ENCODE results near the gene MUC4. TPM values are rescaled to one million over a fixed set of nuclear protein-coding genes. Genes with fewer than 3 reads are reported as not detected.

Gene MUC4, protein sequence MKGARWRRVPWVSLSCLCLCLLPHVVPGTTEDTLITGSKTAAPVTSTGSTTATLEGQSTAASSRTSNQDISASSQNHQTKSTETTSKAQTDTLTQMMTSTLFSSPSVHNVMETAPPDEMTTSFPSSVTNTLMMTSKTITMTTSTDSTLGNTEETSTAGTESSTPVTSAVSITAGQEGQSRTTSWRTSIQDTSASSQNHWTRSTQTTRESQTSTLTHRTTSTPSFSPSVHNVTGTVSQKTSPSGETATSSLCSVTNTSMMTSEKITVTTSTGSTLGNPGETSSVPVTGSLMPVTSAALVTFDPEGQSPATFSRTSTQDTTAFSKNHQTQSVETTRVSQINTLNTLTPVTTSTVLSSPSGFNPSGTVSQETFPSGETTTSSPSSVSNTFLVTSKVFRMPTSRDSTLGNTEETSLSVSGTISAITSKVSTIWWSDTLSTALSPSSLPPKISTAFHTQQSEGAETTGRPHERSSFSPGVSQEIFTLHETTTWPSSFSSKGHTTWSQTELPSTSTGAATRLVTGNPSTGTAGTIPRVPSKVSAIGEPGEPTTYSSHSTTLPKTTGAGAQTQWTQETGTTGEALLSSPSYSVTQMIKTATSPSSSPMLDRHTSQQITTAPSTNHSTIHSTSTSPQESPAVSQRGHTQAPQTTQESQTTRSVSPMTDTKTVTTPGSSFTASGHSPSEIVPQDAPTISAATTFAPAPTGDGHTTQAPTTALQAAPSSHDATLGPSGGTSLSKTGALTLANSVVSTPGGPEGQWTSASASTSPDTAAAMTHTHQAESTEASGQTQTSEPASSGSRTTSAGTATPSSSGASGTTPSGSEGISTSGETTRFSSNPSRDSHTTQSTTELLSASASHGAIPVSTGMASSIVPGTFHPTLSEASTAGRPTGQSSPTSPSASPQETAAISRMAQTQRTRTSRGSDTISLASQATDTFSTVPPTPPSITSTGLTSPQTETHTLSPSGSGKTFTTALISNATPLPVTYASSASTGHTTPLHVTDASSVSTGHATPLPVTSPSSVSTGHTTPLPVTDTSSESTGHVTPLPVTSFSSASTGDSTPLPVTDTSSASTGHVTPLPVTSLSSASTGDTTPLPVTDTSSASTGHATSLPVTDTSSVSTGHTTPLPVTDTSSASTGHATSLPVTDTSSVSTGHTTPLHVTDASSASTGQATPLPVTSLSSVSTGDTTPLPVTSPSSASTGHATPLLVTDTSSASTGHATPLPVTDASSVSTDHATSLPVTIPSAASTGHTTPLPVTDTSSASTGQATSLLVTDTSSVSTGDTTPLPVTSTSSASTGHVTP (N-terminal part only)
- 1.3 and 1.6 TPM in 2 replicates for total RNA-seq (2014; rRNA removed; shearing (Covaris generic))
- polyA plus RNA-seq (2016; fragmentation: Nextera tagmentation; extraction: Ambion mirVana): 0.80 and 1.3 TPM in 2 replicates
- long read RNA-seq, partial matches to known transcripts: 1 of 1 reads
- long read RNA-seq, other reads (novel, unspliced or antisense): 0 of 1 reads

DNA sequence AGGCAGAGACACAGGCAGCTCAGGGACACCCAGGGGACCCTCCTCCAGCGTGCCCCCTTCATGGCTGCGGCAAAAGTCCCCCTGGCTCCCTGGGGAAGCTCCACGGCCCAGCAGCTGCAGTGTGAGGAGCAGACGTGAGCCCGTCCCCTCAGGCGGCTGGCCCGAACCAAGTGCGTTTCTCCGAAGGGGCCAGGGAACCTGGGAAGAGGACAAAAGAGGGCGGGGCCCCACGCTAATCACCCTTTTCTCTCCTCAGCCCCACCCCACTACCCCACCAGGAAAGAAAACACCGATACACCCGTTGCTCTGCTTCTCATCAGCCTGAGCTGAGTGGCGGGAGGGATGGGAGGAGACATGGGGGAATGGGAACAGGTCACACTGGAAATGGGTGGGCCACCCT lies at the start of gene MUC4:
MUC4 (minus strand) TSS at position 174 of the 400 bp plus-strand sequence; CDS start at position 62, 112 bp downstream.
- Histone ChIP-seq H2AFZ (peak within 1 kb of the TSS; percentile 96), H3K9me2 (ENCODE audit: insufficient read depth) (no peaks in the 10 kb centered on the region), H3K4me3 (peak within 1 kb of the TSS; percentile 39; the same call in 1 of the 2 replicates), H3K27ac (ENCODE audit: low read depth) (no peak within 1 kb of the TSS), H3K4me2 (peak within 1 kb of the TSS; percentile 69), H3K4me1 (ENCODE audit: insufficient read depth) (peaks cover 29% of the 10 kb centered on the region; the same call in 1 of the 2 replicates), H3K36me3 (ENCODE audit: insufficient read depth) (no peaks in the 10 kb centered on the region), H3F3A (replicated peaks; ENCODE audit: low read depth) (no peaks in the 10 kb centered on the region), H4K20me1 (replicated peaks; ENCODE audit: insufficient read depth) (no peaks in the 10 kb centered on the region), H3K27me3 (ENCODE audit: insufficient read depth) (no peaks in the 10 kb centered on the region), H3K79me2 (replicated peaks; ENCODE audit: insufficient read depth) (no peaks in the 10 kb centered on the region)
- Mint-ChIP-seq H3K27me3 (ENCODE audit: insufficient read depth, low read depth, poor library complexity) (peaks cover 23% of the 10 kb centered on the region), H3K9me3 (no peaks in the 10 kb centered on the region), H3K4me1 (peaks cover 27% of the 10 kb centered on the region), H3K27ac (no peak within 1 kb of the TSS), H3K36me3 (ENCODE audit: low read depth) (no peaks in the 10 kb centered on the region; the same call in 2 of the 3 replicates), H3K4me3 (peak within 1 kb of the TSS; percentile 5; the same call in 1 of the 3 replicates)
- TF ChIP-seq, protein P1, sequence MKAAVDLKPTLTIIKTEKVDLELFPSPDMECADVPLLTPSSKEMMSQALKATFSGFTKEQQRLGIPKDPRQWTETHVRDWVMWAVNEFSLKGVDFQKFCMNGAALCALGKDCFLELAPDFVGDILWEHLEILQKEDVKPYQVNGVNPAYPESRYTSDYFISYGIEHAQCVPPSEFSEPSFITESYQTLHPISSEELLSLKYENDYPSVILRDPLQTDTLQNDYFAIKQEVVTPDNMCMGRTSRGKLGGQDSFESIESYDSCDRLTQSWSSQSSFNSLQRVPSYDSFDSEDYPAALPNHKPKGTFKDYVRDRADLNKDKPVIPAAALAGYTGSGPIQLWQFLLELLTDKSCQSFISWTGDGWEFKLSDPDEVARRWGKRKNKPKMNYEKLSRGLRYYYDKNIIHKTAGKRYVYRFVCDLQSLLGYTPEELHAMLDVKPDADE (IDR thresholded peaks at IDR 0.05): no peak
- ATAC-seq: peak; percentile 59
- DNase-seq (ENCODE audit: low spot score): peak; percentile 63

DNA sequence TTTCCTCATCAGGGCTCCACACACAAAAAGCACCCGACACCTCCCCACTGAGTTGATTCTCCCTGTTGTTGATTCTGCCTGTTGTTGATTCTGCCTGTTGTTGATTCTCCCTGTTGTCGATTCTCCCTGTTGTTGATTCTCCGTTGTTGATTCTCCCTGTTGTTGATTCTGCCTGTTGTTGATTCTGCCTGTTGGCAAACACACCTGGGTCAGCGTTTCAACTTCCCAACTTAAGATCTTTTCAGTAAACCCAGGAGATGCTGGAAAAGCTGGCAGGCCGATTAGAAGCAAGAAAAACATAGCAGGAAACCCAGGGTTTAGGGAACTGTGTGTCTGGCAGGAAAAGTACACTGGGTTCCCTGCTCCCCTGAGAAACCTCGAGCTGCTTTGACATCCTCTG lies 48.7 kb upstream of the MUC4 start:
- no peaks in the 10 kb centered on the region for H4K20me1 ChIP-seq (replicated peaks; ENCODE audit: insufficient read depth)
- ATAC-seq (no peak), DNase-seq (ENCODE audit: low spot score) (no peak)
- peaks cover 3% of the 10 kb centered on the region; the same call in 1 of the 2 replicates for H3F3A ChIP-seq (replicated peaks; ENCODE audit: low read depth)
- H3K9me2 ChIP-seq (ENCODE audit: insufficient read depth): no peaks in the 10 kb centered on the region
- no peaks in the 10 kb centered on the region for H3K36me3 Mint-ChIP-seq (ENCODE audit: low read depth)
- H3K36me3 ChIP-seq (ENCODE audit: insufficient read depth): no peaks in the 10 kb centered on the region
- peaks cover 14% of the 10 kb centered on the region for H3K27me3 Mint-ChIP-seq (ENCODE audit: insufficient read depth, low read depth, poor library complexity)
- H3K4me1 Mint-ChIP-seq: peaks cover 17% of the 10 kb centered on the region
- no peak overlapping the region for H3K27ac Mint-ChIP-seq
- peaks cover 4% of the 10 kb centered on the region; the same call in 1 of the 2 replicates for H3K4me1 ChIP-seq (ENCODE audit: insufficient read depth)
- no peaks in the 10 kb centered on the region for H3K79me2 ChIP-seq (replicated peaks; ENCODE audit: insufficient read depth)
- H3K9me3 Mint-ChIP-seq: no peaks in the 10 kb centered on the region
- no peak overlapping the region; the same call in 2 of the 3 replicates for H3K4me3 Mint-ChIP-seq
- no peaks in the 10 kb centered on the region for H3K27me3 ChIP-seq (ENCODE audit: insufficient read depth)
- H3K4me2 ChIP-seq: no peak overlapping the region
- no peak overlapping the region for H3K27ac ChIP-seq (ENCODE audit: low read depth)
- H2AFZ ChIP-seq: no peak overlapping the region
- no peak overlapping the region for H3K4me3 ChIP-seq
- no peak for TF ChIP-seq CREB1 (CRISPR knock-in tag; IDR thresholded peaks at IDR 0.05; ENCODE audit: low read depth)
- TF ChIP-seq, protein P1 (IDR thresholded peaks at IDR 0.05): no peak
- TF ChIP-seq, protein P2, sequence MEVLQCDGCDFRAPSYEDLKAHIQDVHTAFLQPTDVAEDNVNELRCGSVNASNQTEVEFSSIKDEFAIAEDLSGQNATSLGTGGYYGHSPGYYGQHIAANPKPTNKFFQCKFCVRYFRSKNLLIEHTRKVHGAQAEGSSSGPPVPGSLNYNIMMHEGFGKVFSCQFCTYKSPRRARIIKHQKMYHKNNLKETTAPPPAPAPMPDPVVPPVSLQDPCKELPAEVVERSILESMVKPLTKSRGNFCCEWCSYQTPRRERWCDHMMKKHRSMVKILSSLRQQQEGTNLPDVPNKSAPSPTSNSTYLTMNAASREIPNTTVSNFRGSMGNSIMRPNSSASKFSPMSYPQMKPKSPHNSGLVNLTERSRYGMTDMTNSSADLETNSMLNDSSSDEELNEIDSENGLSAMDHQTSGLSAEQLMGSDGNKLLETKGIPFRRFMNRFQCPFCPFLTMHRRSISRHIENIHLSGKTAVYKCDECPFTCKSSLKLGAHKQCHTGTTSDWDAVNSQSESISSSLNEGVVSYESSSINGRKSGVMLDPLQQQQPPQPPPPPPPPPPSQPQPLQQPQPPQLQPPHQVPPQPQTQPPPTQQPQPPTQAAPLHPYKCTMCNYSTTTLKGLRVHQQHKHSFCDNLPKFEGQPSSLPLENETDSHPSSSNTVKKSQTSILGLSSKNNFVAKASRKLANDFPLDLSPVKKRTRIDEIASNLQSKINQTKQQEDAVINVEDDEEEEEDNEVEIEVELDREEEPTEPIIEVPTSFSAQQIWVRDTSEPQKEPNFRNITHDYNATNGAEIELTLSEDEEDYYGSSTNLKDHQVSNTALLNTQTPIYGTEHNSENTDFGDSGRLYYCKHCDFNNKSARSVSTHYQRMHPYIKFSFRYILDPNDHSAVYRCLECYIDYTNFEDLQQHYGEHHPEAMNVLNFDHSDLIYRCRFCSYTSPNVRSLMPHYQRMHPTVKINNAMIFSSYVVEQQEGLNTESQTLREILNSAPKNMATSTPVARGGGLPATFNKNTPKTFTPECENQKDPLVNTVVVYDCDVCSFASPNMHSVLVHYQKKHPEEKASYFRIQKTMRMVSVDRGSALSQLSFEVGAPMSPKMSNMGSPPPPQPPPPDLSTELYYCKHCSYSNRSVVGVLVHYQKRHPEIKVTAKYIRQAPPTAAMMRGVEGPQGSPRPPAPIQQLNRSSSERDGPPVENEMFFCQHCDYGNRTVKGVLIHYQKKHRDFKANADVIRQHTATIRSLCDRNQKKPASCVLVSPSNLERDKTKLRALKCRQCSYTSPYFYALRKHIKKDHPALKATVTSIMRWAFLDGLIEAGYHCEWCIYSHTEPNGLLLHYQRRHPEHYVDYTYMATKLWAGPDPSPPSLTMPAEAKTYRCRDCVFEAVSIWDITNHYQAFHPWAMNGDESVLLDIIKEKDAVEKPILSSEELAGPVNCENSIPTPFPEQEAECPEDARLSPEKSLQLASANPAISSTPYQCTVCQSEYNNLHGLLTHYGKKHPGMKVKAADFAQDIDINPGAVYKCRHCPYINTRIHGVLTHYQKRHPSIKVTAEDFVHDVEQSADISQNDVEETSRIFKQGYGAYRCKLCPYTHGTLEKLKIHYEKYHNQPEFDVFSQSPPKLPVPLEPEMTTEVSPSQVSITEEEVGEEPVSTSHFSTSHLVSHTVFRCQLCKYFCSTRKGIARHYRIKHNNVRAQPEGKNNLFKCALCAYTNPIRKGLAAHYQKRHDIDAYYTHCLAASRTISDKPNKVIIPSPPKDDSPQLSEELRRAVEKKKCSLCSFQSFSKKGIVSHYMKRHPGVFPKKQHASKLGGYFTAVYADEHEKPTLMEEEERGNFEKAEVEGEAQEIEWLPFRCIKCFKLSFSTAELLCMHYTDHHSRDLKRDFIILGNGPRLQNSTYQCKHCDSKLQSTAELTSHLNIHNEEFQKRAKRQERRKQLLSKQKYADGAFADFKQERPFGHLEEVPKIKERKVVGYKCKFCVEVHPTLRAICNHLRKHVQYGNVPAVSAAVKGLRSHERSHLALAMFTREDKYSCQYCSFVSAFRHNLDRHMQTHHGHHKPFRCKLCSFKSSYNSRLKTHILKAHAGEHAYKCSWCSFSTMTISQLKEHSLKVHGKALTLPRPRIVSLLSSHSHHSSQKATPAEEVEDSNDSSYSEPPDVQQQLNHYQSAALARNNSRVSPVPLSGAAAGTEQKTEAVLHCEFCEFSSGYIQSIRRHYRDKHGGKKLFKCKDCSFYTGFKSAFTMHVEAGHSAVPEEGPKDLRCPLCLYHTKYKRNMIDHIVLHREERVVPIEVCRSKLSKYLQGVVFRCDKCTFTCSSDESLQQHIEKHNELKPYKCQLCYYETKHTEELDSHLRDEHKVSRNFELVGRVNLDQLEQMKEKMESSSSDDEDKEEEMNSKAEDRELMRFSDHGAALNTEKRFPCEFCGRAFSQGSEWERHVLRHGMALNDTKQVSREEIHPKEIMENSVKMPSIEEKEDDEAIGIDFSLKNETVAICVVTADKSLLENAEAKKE (CRISPR knock-in tag; IDR thresholded peaks at IDR 0.05): no peak
- TF ChIP-seq STAT1 (IDR thresholded peaks at IDR 0.05; ENCODE audit: unreplicated experiment): no peak
- TF ChIP-seq ZNF331 (CRISPR knock-in tag; IDR thresholded peaks at IDR 0.05; ENCODE audit: low read depth): no peak
- no peak for TF ChIP-seq EZH2phosphoT487 (IDR thresholded peaks at IDR 0.05; ENCODE audit: unreplicated experiment)
- TF ChIP-seq JUNB (IDR thresholded peaks at IDR 0.05; ENCODE audit: unreplicated experiment): no peak
